NCI-H1436 treated with DMSO at 0.1 percent for 48 hours (cell line): ENCODE measurements around the gene KIF17.

Experiments used
- DNase-seq: peaks from one replicate; lab custom pipeline; 2025; lab: John Stamatoyannopoulos, UW

Gene KIF17

GRCh38 chr1:20710469-20711284 lies 7.1 kb downstream of the KIF17 start:
- no peak for DNase-seq

DNA sequence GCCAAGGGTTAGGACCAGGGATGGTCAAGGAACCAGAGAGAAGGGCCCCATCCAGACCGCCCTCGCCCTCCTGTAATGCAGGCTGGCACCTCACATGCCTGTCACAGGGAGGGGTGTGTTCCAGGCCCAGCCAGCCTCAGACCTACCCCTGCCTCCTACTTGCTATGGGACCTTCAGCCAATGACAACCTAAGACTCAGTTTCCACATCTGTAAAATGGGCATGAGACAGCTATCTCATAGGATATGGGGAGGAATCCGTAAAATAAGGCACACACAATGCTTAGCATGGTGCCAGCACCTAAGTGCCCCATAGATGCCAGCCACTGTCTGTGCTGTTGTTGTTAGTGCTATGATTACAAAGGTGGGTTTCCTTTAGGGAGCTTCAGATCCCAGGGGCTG lies 7.9 kb downstream of the KIF17 start:
- no peak for DNase-seq

DNA sequence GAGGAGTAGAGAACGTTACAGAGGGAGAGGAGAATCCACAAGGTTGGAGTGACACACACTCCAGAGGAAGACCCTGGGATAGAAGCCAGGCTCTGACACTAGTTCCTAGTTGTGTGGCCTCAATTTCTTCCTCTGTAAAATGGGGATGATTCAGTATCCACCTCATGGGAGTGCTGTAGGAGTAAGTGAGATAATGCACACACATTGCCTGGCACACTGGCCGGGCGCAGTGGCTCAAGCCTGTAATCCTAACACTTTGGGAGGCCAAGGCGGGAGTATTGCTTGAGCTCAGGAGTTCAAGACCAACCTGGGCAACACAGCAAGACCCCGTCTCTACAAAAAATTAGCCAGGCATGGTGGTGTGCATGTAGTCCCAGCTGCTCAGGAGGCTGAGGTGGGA lies 8.9 kb downstream of the KIF17 start:
- DNase-seq: no peak

DNA sequence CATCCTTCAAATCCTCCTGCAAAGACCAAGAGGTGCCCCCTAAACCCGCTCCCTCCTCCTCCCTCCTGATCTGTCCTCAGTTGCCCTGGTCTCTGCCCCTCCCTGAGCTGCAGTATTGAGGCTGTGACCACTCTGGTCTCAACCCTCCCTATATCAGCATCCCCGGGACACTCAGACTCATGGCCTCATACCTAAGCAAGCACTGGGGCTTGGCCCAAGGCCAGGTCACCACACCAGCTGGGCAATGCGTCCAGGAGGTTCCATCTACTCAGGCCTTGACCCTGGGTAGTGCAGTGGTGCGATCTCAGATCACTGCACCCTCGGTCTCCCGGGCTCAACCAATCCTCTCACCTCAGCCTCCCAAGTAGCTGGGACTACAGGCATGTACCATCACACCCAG lies 9.8 kb downstream of the KIF17 start:
- no peak for DNase-seq

- no peak for DNase-seq
These were observed 11.0 kb downstream of the KIF17 start for GRCh38 chr1:20706841-20707240.

- DNase-seq: no peak
These were observed 12.5 kb downstream of the KIF17 start for GRCh38 chr1:20705203-20705755.

GRCh38 chr1:20704390-20705202 lies 13.2 kb downstream of the KIF17 start:
- DNase-seq: no peak

DNA sequence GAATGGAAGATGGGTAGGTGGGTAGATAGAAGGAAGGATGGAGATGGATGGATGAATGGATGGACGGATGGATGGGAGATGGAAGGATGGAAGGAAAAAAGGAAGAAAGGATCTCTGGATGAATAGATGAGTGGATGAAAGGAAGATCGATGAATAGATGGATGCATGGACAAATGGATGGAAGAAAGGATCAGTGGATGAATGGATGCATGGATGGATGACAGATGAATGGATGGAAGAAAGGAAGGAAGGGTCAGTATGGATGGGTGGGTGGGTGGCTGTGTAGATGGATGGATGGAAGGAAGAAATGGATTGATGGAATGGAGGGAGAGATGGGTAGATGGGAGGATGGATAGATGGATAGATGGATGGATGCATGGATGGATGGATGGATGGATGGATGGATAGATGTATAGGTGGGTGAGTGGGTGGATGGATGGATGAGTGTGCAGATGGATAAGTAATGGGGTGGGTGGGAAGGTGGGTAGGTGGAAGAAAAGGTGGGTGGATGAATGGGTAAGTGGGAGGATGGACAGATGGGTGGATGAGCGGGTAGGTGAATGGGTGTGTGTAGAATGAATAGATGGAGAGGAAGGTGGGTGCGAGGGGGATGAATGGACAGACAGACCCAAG lies 14.6 kb downstream of the KIF17 start:
- DNase-seq: no peak

DNA sequence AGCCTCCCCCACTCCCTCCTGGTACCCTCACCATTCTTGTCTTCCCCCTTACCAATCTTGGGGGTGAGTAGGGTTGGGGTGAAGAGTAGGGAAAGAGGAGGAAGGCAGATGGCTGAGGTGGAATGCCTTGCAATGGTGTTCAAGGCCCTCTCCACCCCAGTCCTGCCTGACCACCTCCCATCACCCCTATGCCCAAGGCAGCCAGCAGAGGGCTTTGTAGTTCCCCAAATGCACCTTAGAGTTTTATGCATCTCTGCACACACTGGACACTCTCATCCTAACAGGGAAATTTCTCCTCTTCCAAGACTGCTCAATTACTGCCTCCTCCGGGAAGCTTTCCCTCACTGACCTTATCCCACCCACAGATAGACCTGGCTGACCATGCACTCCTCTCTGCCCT lies 15.4 kb downstream of the KIF17 start:
- DNase-seq: no peak

GRCh38 chr1:20701847-20702246 lies 16.0 kb downstream of the KIF17 start:
- DNase-seq: no peak

GRCh38 chr1:20701446-20701845 lies 16.4 kb downstream of the KIF17 start:
- no peak for DNase-seq

DNA sequence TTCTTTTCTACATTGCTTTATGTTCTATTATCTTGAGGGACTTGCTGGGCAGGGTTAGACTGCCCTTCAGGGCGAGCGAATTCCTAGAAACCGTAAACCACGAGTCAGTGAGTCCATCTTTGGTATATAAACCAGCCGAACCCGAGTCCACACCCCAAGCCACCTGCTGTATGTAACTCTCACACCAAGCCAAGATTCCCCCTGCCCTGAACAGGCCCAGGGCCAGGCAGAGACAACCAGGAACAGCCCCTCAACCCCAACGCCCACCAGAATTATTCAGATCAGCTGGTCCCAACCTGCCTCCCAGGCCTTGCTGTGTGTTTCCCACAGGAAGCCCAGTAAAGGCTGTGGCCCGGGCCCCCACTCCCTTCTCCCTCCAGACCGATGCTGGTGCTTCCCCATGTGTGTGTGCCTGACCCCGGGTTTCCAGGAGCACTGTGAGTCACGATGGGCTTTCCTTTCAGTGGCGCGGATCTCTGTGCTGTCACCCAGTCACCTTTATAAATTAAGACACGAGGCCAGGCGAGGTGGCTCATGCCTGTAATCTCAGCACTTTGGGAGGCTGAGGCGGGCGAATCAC lies 17.1 kb downstream of the KIF17 start:
- no peak for DNase-seq

DNA sequence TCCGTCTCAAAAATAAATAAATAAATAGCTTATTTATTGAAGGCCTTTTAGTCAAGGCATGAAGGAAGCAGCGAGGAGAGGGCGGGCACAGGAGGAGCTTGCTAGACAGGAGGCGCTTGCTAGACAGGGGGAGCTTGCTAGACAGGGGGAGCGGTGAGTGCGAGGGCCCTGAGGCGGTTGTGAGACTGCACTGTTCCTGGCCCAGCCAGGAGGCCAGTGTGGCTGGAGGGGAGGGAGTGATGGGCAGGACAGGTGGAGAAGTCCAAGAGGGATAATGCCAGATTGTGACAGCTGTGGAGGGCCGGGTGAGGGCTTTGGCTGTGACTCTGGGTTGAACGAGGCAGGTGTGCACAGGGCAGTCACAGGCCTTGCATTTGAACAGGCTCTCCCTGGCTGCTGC lies 18.2 kb downstream of the KIF17 start:
- DNase-seq: no peak

- DNase-seq: no peak
These were observed 19.5 kb downstream of the KIF17 start for GRCh38 chr1:20698195-20698910.

GRCh38 chr1:20697563-20697962 lies 20.2 kb downstream of the KIF17 start:
- no peak for DNase-seq

- peak; percentile 54 for DNase-seq
These were observed 21.1 kb downstream of the KIF17 start for GRCh38 chr1:20696397-20697333.

DNA sequence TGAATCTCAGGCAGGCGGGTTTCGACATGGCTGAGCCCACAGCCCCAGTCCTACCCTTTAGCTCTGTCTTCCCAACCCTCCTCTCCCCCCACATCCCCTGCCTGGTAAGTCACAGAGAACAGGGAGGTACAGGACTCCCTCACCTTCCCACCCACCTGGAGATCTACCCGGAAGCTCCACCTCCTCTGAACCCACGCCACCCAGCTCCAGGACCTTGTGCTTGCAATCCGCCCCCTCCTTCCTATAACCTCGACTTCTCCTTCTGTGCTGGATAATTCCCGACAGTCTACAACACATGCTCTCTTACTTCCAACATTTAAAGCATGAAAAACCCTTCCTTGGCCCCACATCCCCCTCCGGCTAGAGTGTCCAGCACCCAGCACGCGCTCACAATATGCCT lies 22.3 kb downstream of the KIF17 start:
- DNase-seq: no peak

- no peak for DNase-seq
These were observed 24.2 kb downstream of the KIF17 start for GRCh38 chr1:20693623-20694022.

- DNase-seq: no peak
These were observed 25.9 kb downstream of the KIF17 start for GRCh38 chr1:20691872-20692271.

- no peak for DNase-seq
These were observed 28.2 kb downstream of the KIF17 start for GRCh38 chr1:20689645-20690056.
